ENCODE results near the gene MSMB.

DNA sequence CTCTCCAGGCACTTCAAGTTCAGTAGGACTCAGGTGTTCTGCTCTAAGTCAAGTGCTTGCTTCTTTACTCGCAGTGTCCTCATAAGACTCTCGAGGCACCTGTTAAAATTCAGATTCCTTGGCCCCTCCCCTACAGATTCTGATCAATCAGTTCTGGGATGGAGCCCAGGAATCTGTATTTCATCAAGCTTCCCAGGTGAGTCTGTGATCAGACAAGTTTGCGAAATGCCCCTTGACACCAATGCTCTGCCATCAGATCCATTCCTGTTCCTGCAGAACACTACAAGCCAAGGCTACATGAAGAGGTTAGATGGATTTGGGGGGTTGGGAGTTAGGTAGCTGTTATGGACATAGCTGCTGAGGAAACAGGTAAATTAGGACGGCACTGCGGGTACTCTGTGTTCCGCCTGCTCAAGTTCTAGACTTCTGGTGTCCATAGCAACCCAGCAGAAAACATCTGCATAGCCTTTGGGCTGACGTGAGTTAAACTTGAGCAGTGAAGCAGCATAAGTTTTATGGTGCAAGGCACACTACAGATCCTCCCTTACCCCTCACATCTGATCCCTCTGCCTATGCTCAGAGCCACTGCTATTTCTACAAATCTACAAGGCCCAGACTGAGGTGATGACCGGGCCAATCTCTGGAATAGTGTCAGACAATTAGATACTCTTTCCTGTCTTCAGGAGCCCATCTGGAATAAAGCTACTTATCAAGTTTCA, 8.8 kb downstream of the MSMB start:
- TF ChIP-seq, protein P1, sequence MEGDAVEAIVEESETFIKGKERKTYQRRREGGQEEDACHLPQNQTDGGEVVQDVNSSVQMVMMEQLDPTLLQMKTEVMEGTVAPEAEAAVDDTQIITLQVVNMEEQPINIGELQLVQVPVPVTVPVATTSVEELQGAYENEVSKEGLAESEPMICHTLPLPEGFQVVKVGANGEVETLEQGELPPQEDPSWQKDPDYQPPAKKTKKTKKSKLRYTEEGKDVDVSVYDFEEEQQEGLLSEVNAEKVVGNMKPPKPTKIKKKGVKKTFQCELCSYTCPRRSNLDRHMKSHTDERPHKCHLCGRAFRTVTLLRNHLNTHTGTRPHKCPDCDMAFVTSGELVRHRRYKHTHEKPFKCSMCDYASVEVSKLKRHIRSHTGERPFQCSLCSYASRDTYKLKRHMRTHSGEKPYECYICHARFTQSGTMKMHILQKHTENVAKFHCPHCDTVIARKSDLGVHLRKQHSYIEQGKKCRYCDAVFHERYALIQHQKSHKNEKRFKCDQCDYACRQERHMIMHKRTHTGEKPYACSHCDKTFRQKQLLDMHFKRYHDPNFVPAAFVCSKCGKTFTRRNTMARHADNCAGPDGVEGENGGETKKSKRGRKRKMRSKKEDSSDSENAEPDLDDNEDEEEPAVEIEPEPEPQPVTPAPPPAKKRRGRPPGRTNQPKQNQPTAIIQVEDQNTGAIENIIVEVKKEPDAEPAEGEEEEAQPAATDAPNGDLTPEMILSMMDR (IDR thresholded peaks at IDR 0.05), result no peak
- TF ChIP-seq POLR2A (IDR thresholded peaks at IDR 0.05), result no peak
